Measurements from ENCODE around the gene ALG3.

ALG3 gene

GRCh38 chr3:184196536-184196935 is 52.2 kb downstream of the ALG3 start:
- DNase-seq (ENCODE audit: low spot score): no peak

DNA sequence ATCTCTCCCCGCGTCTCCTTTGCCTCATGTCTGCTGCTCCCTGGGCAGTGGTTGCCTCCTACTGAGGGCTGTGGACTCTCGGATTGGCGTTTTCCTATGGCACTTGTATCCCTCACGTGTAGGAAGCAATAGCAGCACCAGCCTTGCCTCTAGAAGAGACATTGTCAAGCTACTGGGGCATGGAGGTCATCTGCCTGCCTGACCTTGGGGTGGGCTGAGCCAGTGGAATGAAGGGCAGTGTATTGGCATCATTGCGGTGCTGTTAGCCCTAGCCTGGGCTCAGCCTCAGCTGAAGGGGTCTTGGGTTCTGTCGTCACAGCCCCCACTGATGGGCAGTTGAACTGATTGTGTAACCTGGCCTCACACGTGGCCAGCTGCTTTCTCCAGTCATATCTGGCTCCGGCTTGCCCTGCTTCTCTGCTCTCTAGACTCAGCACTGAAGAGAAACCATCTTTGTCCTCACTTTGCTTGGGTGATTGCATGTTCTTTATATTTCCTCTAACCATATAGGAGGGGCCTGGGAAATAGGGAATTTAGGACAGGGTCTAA is 54.7 kb downstream of the ALG3 start:
- no peak for DNase-seq (ENCODE audit: low spot score)

- no peak for DNase-seq (ENCODE audit: low spot score)
These were observed 55.9 kb downstream of the ALG3 start for GRCh38 chr3:184192889-184193288.
